HG02938 (cell line): ENCODE data around the gene DCTN4.
"Not testable (repeated sequence)": the region's sequence is repeated elsewhere in the genome, so short reads cannot be mapped to it uniquely, and the experiment has no call there.

Experiments used
- ATAC-seq: cut with Tn5 transposase; IDR thresholded peaks from one replicate; pipeline ENCODE4 v1.9.1; 2021; ENCODE audit warnings: mild to moderate bottlenecking, moderate library complexity; ENCODE audit not compliant: unreplicated experiment

Gene DCTN4

DNA sequence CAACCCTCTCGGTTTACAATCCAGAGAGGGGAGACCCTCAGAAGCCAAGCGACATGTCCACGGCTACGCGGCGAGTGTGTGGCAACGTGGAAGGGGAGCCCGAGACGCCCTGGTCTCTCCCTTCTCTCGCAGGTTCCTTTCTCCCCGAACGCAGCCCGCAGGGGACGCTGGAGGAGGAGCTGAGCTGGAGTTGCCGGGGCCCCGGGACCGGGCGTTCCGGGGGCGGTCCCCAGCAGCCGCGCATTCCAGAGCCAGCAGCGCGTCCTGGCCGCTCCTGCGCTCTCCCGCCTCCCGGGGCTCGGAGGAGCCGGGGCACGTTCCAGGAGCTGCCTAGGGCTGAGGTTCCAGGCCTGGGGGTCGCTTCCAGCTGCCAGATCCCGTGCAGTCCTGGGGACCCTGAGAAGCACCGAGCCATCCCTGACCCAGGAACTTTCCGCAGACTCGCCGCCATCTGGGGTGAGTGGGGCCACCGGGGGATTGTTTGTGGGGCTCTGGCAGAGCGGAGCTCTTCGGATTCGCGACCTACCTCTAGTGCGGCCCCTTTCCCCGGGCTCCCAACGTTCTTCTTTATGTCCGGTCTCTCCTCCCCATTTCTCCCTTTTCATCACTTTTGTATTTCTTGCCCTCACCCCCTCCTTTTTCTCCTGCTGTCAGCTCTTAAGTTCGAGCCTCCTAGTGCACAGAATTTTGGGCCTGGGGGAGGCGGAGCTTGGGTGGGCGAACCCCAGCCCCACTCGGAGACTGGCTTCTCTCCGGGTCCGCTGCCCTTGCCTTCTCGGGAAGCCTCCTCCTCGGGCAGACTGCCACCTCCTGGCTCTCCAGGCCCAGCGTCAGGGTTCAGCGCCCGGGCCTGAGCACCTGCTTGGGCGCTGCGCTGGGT lies 19.9 kb upstream of the DCTN4 start, which contains the start of gene SMIM3:
Gene SMIM3, plus strand, starts transcription at position 241 of the 880 bp plus-strand sequence. CDS start 16,684 bp downstream, outside the sequence.
- no peak for ATAC-seq

DNA sequence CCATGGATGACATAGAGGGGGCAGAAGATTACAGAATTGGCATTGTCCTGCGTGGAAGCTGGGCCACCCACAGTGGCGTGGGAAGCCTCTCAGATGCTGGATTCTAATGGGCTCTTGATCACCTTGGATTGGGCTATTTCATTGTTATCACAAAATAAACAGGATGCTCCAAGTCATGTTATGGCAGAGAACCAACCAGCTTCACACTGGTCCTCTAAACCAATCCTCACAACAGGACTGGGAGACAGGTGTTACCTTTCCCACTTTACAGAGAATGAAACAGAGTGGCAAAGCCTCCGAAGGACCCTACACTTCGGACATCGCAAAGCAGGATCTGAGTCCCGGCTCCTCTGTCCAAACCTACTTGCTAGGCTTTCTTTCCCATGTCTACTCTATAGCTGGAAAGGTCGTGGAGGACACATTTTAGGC lies 19.3 kb upstream of the DCTN4 start:
- no peak for ATAC-seq

DNA sequence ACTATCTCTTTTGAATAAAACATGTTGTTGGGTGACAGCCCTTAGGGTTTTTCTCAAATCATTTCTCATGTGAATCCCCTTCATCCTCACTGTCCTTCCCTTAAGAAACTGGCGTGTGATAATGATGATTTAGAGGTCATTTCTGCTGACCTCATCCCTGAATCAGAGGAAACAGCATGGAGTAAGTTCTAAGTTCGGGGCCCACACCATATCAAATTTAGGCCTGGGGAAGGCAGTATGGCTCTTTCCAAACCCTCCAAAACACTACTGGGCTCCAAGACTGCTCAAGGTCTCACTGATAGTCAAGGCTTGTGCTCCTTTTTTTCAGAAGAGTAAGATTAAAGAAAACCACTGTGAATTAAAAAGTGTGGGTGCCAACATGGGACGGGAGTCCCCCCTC lies 18.9 kb upstream of the DCTN4 start:
- no peak for ATAC-seq

DNA sequence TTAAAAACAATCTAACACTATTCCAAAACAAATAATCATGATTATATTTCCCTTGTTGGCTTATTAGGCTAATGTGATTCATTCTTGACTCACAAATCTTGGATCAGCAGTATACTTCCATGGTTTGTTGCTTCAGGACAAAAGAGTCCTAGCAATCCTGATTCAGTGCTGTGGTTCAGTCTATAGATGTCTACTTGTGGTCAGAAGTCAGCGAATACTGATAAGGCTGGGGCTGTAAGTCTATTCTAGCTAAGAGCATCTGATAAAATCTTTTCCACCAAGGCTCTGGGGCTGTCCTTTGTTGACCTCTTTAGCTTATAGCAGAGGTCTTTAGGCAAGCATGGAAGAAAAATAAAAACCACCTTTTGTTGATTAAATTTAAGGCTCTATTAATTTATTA lies 15.3 kb upstream of the DCTN4 start:
- no peak for ATAC-seq

DNA sequence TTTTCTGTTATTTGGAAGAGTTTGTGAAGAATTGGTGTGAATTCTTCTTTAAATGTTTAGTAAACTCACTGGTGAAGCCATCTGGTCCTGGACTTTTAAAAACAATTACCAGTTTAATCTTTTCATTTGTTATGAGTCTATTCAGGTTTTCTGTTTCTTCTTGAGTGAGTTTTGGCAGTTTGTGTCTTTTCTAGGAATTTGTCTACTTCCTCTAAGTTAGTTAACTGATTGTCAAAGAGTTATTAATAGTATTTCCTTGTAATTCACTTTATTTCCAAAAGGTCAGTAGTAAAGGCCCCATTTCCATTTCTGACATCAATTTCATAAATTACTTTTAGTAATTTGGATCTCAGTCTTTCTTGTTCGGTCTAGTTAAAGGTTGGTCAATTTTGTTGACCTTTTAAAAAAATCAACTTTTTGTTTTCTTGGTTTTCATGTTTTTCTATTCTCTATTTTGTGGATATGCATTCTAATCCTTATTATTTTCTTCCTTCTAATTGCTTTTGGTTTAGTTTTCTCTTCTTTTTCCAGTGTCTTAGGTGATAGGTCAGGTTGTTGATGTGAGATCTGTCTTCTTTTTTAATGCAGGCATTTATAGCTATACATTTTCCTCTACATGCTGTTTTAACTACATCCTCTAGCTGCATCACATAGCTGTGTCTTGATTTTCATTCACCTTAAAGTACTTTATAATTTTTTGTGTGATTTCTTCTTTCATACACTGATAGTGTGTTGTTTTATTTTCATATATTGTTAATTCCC lies 12.4 kb upstream of the DCTN4 start:
- ATAC-seq = no peak

DNA sequence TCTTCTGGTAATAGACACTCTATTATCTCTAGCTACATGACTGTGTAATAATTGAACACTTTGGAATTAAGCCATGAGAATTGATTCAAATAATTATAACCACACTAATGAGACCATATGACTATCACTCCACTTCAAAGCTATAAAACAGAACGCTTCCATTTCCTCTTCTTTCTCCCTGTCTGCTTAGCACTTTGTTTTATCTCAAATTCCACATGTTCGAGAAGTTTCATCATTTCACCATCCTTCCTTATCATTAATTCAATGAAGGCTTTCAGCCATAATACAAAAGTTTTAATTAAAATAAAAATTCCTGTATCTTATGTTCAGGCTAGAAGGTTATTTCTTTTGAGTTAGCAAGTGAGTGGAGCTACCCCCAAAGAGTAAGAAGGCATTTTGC lies 7.4 kb upstream of the DCTN4 start:
- no peak for ATAC-seq

DNA sequence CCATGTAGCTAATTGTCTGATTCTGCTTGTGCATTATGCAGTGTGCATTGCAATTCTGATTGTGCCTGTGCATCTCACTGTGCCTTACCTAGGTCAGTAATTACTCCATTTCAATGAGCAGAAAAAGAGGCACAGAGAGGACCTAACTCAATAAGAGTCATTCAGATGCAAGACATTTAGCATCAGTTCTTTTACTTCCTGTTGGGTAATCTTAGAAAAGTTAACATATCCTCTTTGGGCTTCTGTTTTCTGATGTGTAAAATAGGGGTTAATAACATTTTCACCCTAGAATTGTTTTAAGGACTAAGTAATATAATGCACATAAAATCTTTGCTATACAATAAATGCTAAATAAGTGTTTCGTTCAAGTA lies 7.0 kb upstream of the DCTN4 start:
- no peak for ATAC-seq

DNA sequence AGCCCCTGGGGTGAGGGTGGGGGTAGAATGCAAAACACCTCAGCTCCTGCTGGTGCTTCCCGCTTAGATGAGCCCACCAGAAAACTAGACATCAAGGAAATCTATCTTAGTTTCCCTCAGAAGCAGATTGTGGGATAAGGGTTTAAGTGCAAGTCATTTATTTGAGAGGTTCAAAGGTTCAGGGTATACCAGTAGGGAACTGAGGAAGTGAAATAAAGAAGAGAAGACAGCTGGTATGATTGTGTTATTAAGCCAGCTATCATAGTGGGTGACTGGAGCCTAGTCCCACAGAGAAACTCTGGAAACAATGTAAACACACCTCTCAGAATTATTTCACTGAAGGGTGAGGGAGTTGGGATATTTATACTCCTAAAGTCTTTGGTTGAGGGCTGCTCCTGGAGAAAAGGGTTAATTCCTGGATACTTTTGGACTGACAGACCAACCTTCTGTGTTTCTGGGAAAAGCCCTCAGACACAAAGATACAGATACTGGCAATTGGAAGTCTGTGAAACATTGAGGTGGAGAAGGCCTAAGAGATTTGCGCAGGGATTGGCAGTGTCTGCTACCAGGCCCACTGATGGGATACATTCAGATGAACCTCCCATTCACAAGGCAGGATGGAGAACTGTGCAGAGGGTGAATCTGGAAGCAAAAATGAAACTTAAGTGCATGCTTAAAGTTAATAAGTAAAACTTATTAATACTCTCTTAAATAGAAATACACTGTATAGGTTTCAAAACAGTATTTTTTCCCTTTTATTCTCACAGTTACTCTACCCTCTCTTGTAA lies 6.4 kb upstream of the DCTN4 start:
- ATAC-seq = no peak

DNA sequence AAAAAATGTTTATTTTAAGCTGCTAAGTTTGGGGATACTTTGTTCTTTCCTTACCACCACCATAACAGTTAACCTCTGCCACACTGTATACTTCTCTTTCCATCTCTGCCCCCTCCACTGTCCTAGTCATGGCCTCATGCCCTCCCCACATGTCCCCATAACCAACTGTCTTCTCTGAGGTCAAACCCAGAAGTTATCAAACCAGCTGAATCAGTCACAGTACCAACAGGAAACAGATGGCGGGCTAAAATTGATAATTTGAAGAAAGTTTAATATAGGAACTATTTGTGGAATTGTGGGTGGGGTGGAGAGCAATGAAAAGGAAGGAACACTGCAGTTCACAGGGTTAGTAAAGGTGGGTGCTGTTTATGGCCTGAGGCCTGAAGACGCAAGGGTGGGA lies 5.7 kb upstream of the DCTN4 start:
- ATAC-seq = no peak

DNA sequence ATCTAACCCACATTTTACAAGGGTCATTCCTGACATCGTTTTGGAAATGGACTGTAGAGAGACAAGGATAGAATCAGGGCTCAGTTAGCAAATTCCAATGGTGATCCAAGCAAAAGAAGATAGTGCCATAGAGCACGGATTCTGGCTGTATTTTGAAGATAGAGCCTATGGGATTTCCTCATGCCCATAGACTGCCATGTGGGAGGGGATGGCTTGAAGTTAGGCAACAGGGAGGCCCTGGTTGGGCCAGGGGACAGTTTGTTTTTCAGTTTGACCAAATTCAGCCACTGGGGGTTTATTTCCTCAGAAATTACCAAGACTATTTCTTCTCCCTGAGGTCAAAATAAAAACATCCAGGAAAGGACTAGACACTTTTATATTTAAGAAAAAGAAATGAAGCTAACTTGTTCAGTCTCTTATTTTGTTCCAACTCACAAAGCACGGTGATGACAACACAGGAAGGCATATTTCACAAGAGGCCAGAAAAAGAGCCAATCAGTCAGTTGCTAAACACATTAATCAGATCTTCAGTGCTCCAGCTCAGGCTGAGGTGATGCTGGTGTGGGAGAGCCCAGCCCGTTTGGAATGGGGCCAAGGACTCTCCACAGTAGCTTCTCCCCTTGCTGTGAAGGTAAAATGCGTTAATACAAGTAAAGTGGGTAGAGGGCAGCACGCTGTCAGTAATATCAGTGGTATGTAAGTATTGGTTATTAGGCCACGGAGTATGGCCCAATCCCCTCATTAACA lies 4.4 kb upstream of the DCTN4 start:
- ATAC-seq = no peak

DNA sequence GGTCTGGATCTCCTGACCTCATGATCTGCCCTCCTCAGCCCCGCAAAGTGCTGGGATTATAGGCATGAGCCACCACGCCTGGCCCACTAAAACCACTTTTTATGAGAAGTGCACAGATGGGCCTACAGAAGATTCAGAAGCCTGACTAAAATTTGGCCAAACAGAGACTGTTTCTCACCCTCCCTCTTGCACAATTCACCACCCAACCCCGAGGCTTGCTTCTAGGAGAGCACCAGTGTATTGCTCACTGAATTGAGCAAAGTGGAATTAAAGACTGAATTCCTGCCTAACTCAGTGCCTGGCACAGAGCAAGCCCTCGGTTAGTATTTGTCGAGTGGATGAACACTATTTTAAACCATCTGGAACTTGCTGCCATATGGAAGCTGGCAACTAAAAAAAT lies 3.4 kb upstream of the DCTN4 start:
- no peak for ATAC-seq

DNA sequence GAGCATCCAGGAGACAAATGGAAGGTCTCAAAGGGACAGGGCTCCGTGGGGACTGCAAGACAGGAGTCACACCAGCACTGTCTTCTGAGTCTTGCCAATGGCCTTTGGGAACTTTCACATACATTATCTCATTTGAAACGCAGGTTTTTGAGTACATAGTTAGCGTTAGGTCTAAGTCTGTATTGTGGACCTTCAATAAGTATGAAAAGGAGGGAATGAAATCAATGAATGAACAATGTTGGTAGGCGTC lies 442 bp upstream of the DCTN4 start:
- ATAC-seq = no peak

DNA sequence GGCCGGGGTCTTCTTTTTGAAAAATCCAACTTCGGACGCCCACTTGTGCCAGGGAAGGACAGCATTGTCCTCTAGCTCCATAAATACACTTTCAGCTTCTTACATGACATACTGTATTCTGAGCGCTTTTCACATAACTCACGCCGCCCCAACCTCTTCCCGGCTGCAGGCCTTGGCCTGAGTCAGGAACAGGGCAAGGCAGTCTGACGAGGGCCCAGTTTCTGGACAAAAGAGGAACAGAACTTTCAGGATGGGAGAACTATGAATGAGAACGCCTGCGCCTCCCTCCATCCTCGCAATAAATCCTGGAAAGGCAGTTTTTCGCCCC lies 650 bp downstream of the DCTN4 start:
- ATAC-seq = peak; percentile 14

DNA sequence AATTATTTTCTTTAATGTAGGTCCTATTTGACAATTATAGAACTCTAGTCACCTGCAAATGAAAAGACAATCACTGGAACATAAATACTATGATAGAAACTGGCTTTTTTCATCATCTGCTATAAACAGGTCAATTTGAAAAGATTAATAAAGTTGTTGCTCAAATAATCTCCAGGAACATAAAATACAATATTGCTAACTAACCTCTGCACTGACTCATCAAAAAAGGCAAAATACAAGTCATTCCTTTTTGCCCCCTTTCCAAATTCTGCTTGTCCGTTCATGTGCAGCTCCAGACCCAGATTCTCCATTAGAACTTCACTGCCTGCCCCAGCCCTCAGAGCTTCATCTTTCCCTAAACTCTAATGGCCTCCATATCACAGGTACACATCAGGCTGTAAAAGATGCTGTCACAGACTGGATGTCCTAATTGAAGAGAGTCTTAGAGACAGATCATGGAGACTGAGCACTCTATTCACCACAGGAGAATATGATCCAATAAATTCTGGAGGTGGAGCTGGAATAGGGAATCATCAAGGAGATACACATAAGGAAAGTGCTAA lies 1.6 kb downstream of the DCTN4 start:
- ATAC-seq = no peak

DNA sequence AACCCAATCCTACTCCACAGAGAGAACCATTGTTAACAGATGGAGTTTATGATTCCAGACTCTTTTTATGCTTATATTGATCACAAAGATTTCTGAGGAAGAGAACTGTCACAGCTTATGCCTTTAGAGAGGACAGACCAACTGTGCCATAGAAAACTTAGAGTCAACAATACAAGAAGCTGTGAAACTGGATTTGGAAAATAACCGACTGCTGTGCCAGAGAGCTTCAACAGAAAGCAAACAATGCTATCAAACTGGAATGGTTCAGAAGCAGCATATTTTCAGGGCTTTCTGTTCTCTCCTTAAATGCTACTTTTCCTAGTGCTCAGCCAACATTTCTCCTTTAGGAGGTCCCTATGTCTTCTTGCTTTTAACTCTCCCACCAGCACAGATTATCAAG lies 5.0 kb downstream of the DCTN4 start:
- ATAC-seq = no peak

DNA sequence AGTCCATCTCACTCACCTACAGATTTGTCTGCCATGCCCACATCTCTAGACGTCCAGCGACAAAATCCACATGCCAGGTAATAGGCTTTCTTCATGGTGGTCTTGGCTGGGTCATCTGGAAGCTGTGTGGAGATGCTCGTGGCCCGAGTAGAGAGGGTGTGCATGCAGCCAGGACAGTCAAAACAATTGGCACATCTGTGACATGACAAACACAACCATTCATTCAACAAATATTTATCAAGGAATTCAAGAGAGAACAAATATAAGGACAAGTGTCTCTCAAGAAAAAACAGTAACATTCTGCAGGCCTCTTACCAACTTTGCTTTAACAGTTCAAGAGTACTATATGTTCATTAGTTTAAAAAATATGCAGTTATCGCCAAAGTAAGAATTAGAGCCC lies 5.4 kb downstream of the DCTN4 start:
- no peak for ATAC-seq

DNA sequence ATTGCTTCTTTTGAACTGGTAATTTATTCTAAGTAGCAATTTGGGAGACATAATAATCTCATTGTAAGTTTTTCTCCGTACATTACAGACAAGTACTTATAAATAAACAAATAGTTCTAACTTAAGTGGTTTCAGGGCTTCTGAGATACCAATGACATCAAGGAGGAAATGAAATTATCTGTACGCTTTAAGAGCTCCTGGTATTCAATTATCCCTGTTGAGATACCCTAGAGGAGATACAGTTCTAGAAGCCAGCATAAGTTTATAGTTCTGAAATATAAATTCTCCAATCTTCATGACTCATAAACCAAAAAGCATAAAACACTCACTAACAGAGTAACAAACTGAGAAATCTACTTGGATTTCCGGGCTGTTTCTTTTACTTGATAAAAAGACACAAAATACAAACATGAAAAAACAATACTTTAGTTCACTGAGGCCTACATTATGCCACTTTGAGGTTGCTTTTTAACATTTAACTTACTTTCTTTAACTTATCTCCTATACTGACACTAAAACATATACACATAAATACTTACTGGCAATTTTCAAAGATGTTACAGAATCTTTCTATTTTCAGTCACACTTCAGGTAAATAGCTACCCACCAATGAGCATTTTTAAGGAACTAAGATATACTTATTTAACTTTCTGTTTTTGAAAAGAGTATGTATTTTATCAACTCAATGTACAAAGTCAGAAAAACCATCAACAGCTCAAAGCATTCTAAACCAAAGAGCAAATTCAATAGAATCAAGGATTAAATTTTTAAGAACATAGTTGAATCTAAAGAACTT lies 7.5 kb downstream of the DCTN4 start:
- no peak for ATAC-seq

DNA sequence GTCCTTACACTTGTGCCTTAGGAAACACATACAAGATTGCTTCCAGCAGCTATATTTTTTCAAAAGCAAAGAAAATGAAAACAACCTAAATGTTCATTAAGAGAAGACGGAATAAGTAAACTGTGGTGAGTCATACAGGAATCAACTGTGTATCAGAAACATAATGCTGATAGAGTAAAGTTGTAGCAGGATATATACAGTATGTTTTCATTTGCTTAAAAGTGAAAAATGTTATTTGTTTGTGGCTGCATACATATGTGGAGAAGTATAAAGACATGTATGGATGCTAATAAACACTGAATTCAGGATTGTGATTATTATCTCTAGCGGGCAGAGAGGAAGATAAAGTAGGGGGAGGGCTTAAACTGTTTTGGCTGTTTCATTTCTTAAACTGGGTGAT lies 8.3 kb downstream of the DCTN4 start:
- no peak for ATAC-seq

DNA sequence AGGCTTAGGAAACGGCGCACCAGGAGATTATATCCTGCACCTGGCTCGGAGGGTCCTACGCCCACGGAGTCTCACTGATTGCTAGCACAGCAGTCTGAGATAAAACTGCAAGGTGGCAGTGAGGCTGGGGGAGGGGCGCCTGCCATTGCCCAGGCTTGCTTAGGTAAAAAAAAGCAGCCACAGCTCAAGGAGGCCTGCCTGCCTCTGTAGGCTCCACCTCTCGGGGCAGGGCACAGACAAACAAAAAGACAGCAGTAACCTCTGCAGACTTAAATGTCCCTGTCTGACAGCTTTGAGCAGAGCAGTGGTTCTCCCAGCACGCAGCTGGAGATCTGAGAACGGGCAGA lies 15.7 kb downstream of the DCTN4 start:
- ATAC-seq = not testable (repeated sequence)
